GM19463 (cell line): Measurements from ENCODE around the gene NDUFB8.

Experiments used
- ATAC-seq: cut with Tn5 transposase; IDR thresholded peaks from one replicate; pipeline ENCODE4 v1.9.1; 2021; ENCODE audit warnings: mild to moderate bottlenecking, moderate library complexity; ENCODE audit not compliant: unreplicated experiment

The NDUFB8 gene

GRCh38 chr10:100544950-100545349, 15.3 kb upstream of the NDUFB8 start:
- no peak for ATAC-seq

GRCh38 chr10:100537475-100537874, 7.8 kb upstream of the NDUFB8 start:
- ATAC-seq, result no peak

DNA sequence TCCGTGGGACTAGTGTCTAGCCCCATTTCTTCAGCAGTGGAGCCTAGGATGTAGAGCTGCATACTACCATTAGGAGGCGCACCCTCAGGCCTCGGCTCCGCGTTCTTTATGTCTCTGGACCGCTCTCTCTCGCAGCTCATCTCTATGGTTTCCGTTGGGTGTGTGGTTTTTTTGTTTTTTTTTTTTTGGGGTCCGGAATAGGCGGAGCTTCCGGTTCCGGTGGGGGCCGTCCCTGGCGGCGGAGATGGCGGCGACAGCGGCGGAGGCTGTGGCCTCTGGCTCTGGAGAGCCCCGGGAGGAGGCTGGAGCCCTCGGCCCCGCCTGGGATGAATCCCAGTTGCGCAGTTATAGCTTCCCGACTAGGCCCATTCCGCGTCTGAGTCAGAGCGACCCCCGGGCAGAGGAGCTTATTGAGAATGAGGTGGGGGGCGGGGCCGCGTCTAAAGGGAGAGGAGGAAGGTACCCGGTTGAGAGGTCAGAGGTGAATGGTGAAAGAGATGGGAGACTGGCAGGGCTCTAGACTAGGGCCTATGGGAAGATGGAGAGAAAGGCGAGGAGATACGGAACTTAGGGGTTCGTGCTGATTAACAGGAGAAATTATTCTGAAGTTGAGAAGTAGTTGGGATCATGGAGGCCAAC, 6.2 kb upstream of the NDUFB8 start, which contains the start of gene HIF1AN:
TSS of gene HIF1AN (plus strand) at position 229 of the 639 bp plus-strand sequence. CDS start at position 245, 16 bp downstream.
- ATAC-seq, result peak; percentile 95

DNA sequence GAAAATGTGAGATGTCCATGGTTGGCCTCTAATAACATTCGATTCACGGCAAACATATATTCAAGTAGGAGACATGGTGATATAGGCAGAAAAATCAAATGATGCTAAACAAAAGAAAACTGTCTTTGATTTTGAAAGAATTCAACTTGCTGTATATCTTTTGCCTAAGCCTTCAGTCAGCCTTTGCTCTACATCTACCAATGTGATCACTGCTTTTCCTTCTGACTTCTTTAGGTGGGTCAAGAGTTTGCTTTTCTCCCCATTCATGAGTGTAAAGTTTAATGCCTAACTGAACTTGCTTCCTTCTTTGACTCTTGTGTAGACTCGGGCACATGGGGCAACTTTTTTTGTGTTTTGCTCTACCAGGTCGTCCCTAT, 5.7 kb upstream of the NDUFB8 start:
- no peak for ATAC-seq

DNA sequence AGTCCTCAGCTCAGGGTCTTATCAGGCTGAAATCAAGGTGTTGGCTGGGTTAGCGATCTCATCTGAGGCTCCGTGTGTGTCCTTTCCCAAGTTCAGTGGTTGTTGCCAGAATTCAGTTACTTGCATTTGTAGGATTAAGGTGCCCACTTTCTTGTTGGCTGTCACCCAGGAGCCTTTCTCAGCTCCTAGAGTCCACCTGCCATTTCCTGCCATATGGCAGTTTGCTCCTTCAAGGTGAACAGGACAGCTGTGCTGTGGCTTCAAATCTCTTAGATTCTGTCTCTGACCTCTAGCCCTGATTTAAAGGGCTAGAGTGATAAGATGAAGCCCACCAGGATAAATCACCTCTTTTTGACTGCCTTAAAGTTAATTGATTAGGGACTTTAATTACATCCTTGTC, 5.1 kb upstream of the NDUFB8 start:
- no peak for ATAC-seq

GRCh38 chr10:100531761-100532160, 2.1 kb upstream of the NDUFB8 start:
- ATAC-seq, result no peak

GRCh38 chr10:100528921-100529474, 673 bp downstream of the NDUFB8 start:
- no peak for ATAC-seq

- ATAC-seq, result no peak
Measured at GRCh38 chr10:100528123-100528886, 1.4 kb downstream of the NDUFB8 start.

DNA sequence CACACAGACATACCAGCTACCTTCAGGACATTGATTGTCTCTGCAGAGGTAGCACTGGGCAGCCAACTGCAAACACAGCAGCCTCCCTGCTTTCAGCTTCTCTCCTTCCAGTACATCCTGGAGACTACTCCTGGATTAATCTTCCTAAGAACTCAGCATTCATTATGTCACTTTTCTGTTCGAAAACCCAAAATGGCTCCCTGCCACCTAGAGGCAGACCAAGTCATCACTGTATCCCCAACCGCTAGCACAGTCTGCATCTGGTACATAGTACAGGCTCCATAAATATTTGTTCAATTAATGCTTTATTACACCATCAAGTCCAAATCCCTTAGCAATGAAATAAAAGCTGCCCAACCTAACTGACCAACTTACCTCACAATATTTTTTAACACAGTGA, 5.0 kb downstream of the NDUFB8 start:
- no peak for ATAC-seq

- no peak for ATAC-seq
Measured at GRCh38 chr10:100524206-100524605, 5.5 kb downstream of the NDUFB8 start.

GRCh38 chr10:100522945-100523344, 6.7 kb downstream of the NDUFB8 start:
- ATAC-seq, result no peak

DNA sequence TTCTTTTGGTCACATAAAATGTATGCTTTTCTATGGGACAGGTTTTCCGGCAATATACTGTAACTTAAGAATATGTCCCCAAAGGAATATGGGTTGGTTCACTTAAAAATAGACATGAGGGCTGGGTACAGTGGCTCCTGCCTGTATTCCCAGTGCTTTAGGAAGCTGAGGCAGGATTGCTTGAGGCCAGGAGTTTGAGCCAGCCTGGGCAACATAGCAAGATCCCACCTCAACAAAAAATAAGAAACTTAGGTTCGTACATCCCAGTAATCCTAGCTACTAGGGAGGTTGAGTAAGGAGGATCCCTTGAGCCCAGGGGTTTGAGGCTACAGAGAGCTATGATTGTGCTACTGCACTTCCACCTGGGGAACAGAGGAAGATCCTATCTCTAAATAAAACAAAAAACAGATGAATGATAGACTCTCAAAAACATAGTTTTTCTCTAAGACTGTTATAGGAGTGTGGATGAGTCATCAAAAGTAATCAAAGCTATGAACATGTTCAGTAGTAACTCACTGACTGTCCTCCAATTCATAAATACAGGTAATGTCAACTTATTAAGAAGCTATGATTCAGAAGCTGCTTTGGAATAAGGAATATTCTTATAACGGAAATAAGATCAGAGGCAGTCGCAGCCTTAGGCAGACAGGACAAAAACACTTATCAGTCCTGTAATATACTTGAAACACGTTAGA, 7.4 kb downstream of the NDUFB8 start:
- no peak for ATAC-seq

GRCh38 chr10:100520811-100521210, 8.9 kb downstream of the NDUFB8 start:
- ATAC-seq, result no peak

- ATAC-seq, result no peak
Measured at GRCh38 chr10:100519311-100520051, 10.2 kb downstream of the NDUFB8 start, which contains the start of gene SEC31B. Gene SEC31B, minus strand, starts transcription at chr10:100519861. Its CDS starts 2,909 bp downstream, at chr10:100516952.

- ATAC-seq, result no peak
Measured at GRCh38 chr10:100518761-100519241, 10.9 kb downstream of the NDUFB8 start.

- ATAC-seq, result no peak
Measured at GRCh38 chr10:100516847-100517246, 12.8 kb downstream of the NDUFB8 start.

- ATAC-seq, result no peak
Measured at GRCh38 chr10:100515612-100516011, 14.1 kb downstream of the NDUFB8 start.

DNA sequence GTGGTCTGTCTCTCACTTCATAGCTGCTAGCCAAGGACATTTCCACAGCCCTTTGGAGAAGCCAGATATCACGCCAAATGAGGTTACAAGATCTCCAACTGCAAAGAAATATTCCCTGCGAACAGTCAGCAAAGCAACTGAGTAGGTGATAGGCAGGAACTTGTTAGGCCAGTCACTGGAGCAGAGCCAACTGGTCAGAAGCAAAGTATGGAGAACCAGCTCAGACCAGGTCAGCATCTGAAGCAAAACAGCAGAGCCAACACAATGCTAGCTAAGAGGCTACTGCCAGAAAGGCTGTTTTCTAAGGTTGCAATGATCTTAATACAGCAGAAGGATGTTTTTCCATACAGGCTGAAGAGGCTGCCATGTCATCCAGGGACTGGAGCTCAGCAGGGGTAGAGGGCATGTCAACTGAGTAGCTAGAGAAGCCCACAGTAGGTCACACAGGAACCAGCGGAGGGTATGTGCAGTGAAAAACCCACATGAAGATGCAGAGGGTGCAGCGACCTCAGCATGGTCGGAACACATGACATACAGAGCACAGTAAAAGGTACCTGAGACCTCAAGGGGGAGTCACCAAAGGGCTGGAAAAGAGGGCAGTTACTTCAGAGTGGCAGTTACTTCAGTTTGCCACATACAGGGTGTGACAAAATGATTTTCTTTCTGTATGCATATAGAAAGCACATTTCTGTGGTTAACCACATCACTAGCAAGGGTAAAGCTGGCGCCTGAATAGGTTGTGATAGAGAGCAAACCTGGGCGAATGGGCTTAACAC, 18.9 kb downstream of the NDUFB8 start:
- no peak for ATAC-seq

GRCh38 chr10:100509241-100509840, 20.3 kb downstream of the NDUFB8 start:
- no peak for ATAC-seq
